ENCODE measurements around the gene AQP12A.

Gene AQP12A

DNA sequence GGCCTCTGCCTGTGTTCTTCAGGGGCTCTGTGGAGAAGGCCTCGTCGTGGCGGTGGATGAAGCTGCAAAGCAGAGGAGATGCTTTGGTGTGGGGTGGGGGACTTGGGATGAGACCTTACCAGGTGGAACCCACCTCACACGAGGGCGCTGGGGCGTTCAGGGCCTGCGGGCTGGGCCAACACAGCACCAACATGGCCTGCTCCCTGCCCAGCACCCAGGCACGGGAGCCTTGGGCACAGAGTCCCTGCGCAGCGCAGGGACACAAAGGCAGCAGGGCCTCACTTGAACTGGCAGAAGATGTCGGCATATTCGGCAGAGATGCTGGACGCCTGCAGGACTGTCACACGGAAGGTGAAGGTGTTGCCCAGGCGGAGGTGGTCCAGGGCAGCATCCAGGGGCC lies 53.8 kb downstream of the AQP12A start:
- no peak for DNase-seq (ENCODE audit: low spot score)

DNA sequence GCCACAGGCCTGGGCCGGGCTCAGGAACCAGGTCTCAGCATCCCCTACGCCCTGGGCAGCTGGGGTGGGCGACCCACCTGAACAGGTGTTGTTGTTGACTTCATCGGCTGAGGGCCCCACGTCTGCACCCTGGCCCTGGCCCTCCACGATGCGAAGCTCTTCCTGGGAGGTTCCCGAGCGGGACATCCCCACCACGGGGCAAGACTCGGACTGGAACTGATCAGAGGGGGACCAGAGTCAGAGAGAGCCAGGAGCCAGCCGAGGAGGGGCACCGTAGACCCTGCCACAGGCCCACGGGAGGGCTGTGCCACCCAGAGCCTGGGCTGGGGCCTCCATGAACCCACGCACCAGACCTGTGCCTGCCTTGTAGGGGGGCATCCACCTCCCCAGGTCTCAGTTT lies 54.3 kb downstream of the AQP12A start:
- no peak for DNase-seq (ENCODE audit: low spot score)

DNA sequence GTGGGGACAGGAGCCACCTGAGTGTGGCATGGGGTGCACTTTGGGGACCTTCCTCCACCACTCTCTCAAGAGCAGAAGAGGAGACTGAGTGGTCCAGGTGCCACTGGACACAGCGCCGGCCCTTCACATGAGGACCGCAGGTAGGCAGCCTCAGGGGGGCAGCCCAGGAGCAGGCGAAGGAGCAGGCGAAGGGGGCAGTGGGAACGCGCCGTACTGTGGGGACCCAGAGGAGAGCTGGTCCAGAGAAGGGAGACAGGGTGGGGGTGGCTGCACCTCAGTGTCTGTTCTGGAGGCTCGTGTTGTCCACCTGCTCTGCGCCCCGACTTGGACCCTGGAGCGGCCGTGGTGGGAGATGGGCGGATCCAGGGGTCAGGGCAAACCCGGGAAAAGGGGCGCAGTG lies 55.0 kb downstream of the AQP12A start:
- DNase-seq (ENCODE audit: low spot score), result no peak

DNA sequence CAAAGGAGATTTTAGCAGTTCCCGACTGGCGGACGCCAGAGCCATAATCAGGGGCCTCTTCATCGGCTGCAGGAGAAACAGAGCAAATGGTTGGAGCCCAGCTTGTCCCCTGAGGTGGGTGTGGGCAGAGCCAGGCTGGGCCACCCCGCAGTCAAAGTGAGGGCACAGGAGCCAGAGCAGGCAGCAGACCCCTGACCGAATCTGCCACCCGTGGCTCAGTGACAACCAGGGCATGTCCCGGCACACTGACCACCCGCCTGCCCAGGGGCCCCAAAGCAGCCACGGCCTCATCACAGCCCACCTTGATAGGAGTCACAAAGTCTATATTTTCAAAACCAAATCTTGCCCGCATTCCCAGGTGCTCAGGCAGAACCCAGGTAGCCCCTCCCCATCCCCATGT lies 55.6 kb downstream of the AQP12A start:
- DNase-seq (ENCODE audit: low spot score), result no peak
